Neuronal stem cell (in vitro differentiated cells): ENCODE data around the gene AMER2.

Source experiments
- DNase-seq: peaks from one replicate; pipeline ENCODE4 v3.0.0-alpha.2; 2013; ENCODE audit warnings: low spot score
- H2AFZ ChIP-seq: one replicate; pipeline ENCODE4 v1.6.1; 2013; ENCODE audit warnings: mild to moderate bottlenecking, low read length, inconsistent platforms
- H2AK5ac ChIP-seq: 2 replicates; pipeline ENCODE4 v1.6.1; 2013; ENCODE audit warnings: low read depth, mild to moderate bottlenecking, inconsistent platforms, low read length, moderate library complexity, mixed read lengths
- H2BK120ac ChIP-seq: 2 replicates; pipeline ENCODE4 v1.6.1; 2013; ENCODE audit warnings: low read depth, mild to moderate bottlenecking, inconsistent platforms, low read length, moderate library complexity, mixed read lengths
- H2BK12ac ChIP-seq: one replicate; pipeline ENCODE4 v1.6.1; 2013; ENCODE audit warnings: low read length, inconsistent platforms
- H2BK15ac ChIP-seq: 2 replicates; pipeline ENCODE4 v1.6.1; 2013; ENCODE audit warnings: mild to moderate bottlenecking, low read length, inconsistent platforms, mixed read lengths
- H2BK5ac ChIP-seq: one replicate; pipeline ENCODE4 v1.6.1; 2013; ENCODE audit warnings: inconsistent platforms, mild to moderate bottlenecking, low read length, moderate library complexity
- H3K14ac ChIP-seq: one replicate; pipeline ENCODE4 v1.6.1; 2013; ENCODE audit warnings: low read length, inconsistent platforms
- H3K18ac ChIP-seq: 2 replicates; pipeline ENCODE4 v1.6.1; 2013; ENCODE audit warnings: low read length, inconsistent platforms
- H3K23ac ChIP-seq: 2 replicates; pipeline ENCODE4 v1.6.1; 2013; ENCODE audit warnings: low read depth, mild to moderate bottlenecking, mixed read lengths, low read length, inconsistent platforms; ENCODE audit not compliant: poor library complexity
- H3K27ac ChIP-seq: replicated peaks from 3 replicates; pipeline ENCODE4 v1.5.1; 2013; ENCODE audit warnings: low read length, inconsistent platforms
- H3K27me3 ChIP-seq, 3 experiments: 2 replicates each; pipeline ENCODE4 v1.6.1; 2013; ENCODE audit warnings: low read length in 3 of 3, mild to moderate bottlenecking in 2 of 3, inconsistent platforms in 1 of 3, low read depth in 1 of 3, mixed read lengths in 1 of 3, moderate library complexity in 1 of 3; ENCODE audit not compliant: control insufficient read depth in 3 of 3, insufficient read depth in 3 of 3
- H3K36me3 ChIP-seq, 2 donors: replicated peaks in 1 of 2; 2 replicates each; pipeline ENCODE4 v1.6.1; 2013; ENCODE audit warnings: low read length in 2 of 2; ENCODE audit not compliant: control insufficient read depth in 2 of 2, insufficient read depth in 2 of 2
- H3K4ac ChIP-seq: 2 replicates; pipeline ENCODE4 v1.6.1; 2013; ENCODE audit warnings: inconsistent platforms, mild to moderate bottlenecking, low read length, moderate library complexity
- H3K4me1 ChIP-seq, 2 donors: 1 replicate in 1 of 2; 2 replicates in 1 of 2; pipeline ENCODE4 v1.6.1; 2013; ENCODE audit warnings: low read length in 2 of 2, low read depth in 1 of 2; ENCODE audit not compliant: control insufficient read depth in 2 of 2, insufficient read depth in 1 of 2
- H3K4me2 ChIP-seq: one replicate; pipeline ENCODE4 v1.6.1; 2013; ENCODE audit warnings: mild to moderate bottlenecking, low read length, inconsistent platforms; ENCODE audit not compliant: insufficient read depth, poor library complexity, severe bottlenecking
- H3K4me3 ChIP-seq, 2 donors: 2 replicates each; pipeline ENCODE4 v1.5.1; 2013; ENCODE audit warnings: low read length in 2 of 2, mild to moderate bottlenecking in 2 of 2, inconsistent platforms in 1 of 2, moderate library complexity in 1 of 2
- H3K79me1 ChIP-seq: one replicate; pipeline ENCODE4 v1.6.1; 2013; ENCODE audit warnings: low read depth, mild to moderate bottlenecking, inconsistent platforms, low read length, moderate library complexity
- H3K9ac ChIP-seq: one replicate; pipeline ENCODE4 v1.6.1; 2013; ENCODE audit warnings: mild to moderate bottlenecking, low read depth, low read length, inconsistent platforms; ENCODE audit not compliant: poor library complexity
- H3K9me3 ChIP-seq, 2 donors: replicated peaks in 1 of 2; 2 replicates each; pipeline versions ENCODE3 to v1.6.1; 2013; ENCODE audit warnings: low read length in 2 of 2, mild to moderate bottlenecking in 2 of 2, inconsistent platforms in 1 of 2, low read depth in 1 of 2, mixed read lengths in 1 of 2, moderate library complexity in 1 of 2; ENCODE audit not compliant: control insufficient read depth in 2 of 2, insufficient read depth in 1 of 2
- H4K8ac ChIP-seq: one replicate; pipeline ENCODE4 v1.6.1; 2013; ENCODE audit warnings: low read depth, mild to moderate bottlenecking, inconsistent platforms, low read length, moderate library complexity
- H4K91ac ChIP-seq: one replicate; pipeline ENCODE4 v1.6.1; 2013; ENCODE audit warnings: low read length, low read depth, mild to moderate bottlenecking, inconsistent platforms; ENCODE audit not compliant: poor library complexity
- WGBS, 2 donors: extraction: QIAGEN DNeasy Blood & Tissue Kit; methylation state at CpG; one replicate each; pipeline ENCODE4 v1.1.7; 2013; ENCODE audit warnings: missing lambda C conversion rate in 2 of 2, mixed read lengths in 1 of 2; ENCODE audit not compliant: insufficient read length in 2 of 2, insufficient replicate concordance in 1 of 2; ENCODE audit errors: extremely low coverage in 2 of 2; 5-methylcytosine and 5-hydroxymethylcytosine counted together

The AMER2 gene

GRCh38 chr13:25186187-25186586 lies 14.1 kb upstream of the AMER2 start:
- H2BK15ac ChIP-seq = no peak overlapping the region
- H2BK12ac ChIP-seq = no peak overlapping the region
- H3K4me2 ChIP-seq = no peak overlapping the region
- H2BK120ac ChIP-seq = no peak overlapping the region
- H3K79me1 ChIP-seq = no peaks in the 10 kb centered on the region
- no peaks in the 10 kb centered on the region for H3K9me3 ChIP-seq
- no peak overlapping the region for H3K4ac ChIP-seq
- H3K36me3 ChIP-seq = no peaks in the 10 kb centered on the region
- DNase-seq = no peak
- H4K91ac ChIP-seq = no peak overlapping the region
- H4K8ac ChIP-seq = no peak overlapping the region
- peaks cover 3 to 8% of the 10 kb centered on the region in 2 donors for H3K4me1 ChIP-seq
- H3K27ac ChIP-seq = no peak overlapping the region
- H2BK5ac ChIP-seq = no peak overlapping the region
- H2AFZ ChIP-seq = no peak overlapping the region
- no peak overlapping the region for H2AK5ac ChIP-seq
- H3K27me3 ChIP-seq = no peaks in the 10 kb centered on the region
- no peak overlapping the region for H3K23ac ChIP-seq
- no peak overlapping the region for H3K18ac ChIP-seq
- H3K9ac ChIP-seq = peak overlapping the region; percentile 24
- WGBS, 2 donors = no CpG with 5 or more reads among the region's 12 CpGs
- H3K14ac ChIP-seq = no peak overlapping the region
- H3K4me3 ChIP-seq = no peak overlapping the region

- Histone ChIP-seq H3K9me3 (peaks cover 0 to 27% of the 10 kb centered on the region in 2 donors), H2BK5ac (no peak overlapping the region), H3K4me1 (peaks cover 10 to 17% of the 10 kb centered on the region in 2 donors), H3K27ac (peak overlapping the region; percentile 25), H3K4me3 (no peak overlapping the region), H3K4ac (no peak overlapping the region), H4K8ac (no peak overlapping the region), H3K14ac (no peak overlapping the region), H2BK15ac (no peak overlapping the region), H3K79me1 (no peaks in the 10 kb centered on the region), H3K27me3 (no peaks in the 10 kb centered on the region), H2BK12ac (no peak overlapping the region), H3K4me2 (no peak overlapping the region), H4K91ac (no peak overlapping the region), H3K9ac (no peak overlapping the region), H2AK5ac (no peak overlapping the region), H2BK120ac (no peak overlapping the region), H3K18ac (no peak overlapping the region), H2AFZ (peak overlapping the region; percentile 86), H3K36me3 (no peaks in the 10 kb centered on the region), H3K23ac (no peak overlapping the region)
- DNase-seq = no peak
- no CpG with 5 or more reads among the region's 3 CpGs for WGBS, 2 donors
Observed at GRCh38 chr13:25181597-25181996, 9.5 kb upstream of the AMER2 start.

- no peak overlapping the region for H3K9ac ChIP-seq
- DNase-seq = no peak
- H3K79me1 ChIP-seq = no peaks in the 10 kb centered on the region
- no peak overlapping the region for H3K4me2 ChIP-seq
- no peak overlapping the region for H2BK120ac ChIP-seq
- no peak overlapping the region for H3K18ac ChIP-seq
- no peak overlapping the region for H2BK5ac ChIP-seq
- H3K36me3 ChIP-seq = no peaks in the 10 kb centered on the region
- no peak overlapping the region for H3K23ac ChIP-seq
- no peak overlapping the region for H2BK12ac ChIP-seq
- peaks cover 10 to 17% of the 10 kb centered on the region in 2 donors for H3K4me1 ChIP-seq
- no peak overlapping the region for H3K14ac ChIP-seq
- H2AFZ ChIP-seq = peak overlapping the region; percentile 86
- H3K9me3 ChIP-seq = peaks cover 0 to 27% of the 10 kb centered on the region in 2 donors
- H3K4me3 ChIP-seq = peak overlapping the region in 1 of 2 donors; percentile 2
- no peak overlapping the region for H4K8ac ChIP-seq
- H3K27me3 ChIP-seq = no peaks in the 10 kb centered on the region
- WGBS, 2 donors = no CpG with 5 or more reads among the region's 3 CpGs
- no peak overlapping the region for H2AK5ac ChIP-seq
- H3K27ac ChIP-seq = no peak overlapping the region
- H2BK15ac ChIP-seq = no peak overlapping the region
- no peak overlapping the region for H4K91ac ChIP-seq
- H3K4ac ChIP-seq = no peak overlapping the region
Observed at GRCh38 chr13:25180775-25181537, 8.9 kb upstream of the AMER2 start.

DNA sequence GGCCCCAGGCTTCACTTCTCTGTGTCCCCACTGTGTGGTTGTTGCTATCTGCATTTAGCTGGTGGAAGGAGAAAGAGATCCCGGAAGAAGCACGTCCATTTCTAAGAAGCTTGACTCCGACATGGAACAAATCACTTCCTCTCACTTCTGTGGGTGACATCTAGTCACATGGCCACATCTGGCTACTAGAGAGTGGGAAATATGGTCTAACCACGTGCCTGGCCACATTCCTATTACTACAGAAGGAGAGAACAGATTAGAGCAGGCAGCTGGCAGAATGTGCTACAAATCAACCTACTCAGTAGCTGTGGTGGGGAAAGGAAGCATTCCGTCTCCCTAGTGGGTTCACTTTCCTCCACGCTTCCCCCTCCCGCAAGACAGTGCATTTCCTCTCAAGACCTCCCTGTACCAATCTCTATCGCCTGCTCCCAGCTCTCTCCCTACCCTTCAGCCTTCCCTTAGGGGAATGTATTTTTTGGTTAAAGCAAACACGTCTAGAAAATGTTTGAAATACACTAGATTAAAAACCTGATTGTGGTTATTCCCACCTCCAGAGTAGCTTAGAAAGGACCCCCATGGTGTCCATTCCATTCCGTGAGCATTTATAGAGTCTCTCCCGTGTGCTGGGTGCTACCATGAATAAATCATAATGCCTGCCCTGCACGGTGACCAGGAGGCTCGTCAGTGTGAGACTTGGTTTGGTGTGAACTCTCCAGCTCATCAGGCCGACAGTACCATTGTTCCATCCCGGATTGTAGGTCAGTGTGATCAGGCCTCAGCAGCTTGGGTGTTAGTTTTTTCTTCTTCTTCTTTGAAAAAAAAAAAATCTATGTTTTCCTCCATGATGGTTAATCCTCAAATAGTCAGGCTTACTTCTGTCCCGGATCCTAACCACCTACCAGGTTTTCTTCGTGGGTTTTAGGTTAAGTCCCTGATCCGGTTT lies 8.0 kb upstream of the AMER2 start:
- H2AK5ac ChIP-seq = no peak overlapping the region
- no peaks in the 10 kb centered on the region for H3K27me3 ChIP-seq
- no peak overlapping the region for H4K8ac ChIP-seq
- H2BK120ac ChIP-seq = no peak overlapping the region
- H3K9ac ChIP-seq = no peak overlapping the region
- H3K9me3 ChIP-seq = peaks cover 0 to 27% of the 10 kb centered on the region in 2 donors
- no peaks in the 10 kb centered on the region for H3K79me1 ChIP-seq
- H3K14ac ChIP-seq = no peak overlapping the region
- H3K18ac ChIP-seq = peak overlapping the region; percentile 78
- peak overlapping the region in 1 of 2 donors; percentile 2 for H3K4me3 ChIP-seq
- no peak overlapping the region for H2BK12ac ChIP-seq
- H3K4me2 ChIP-seq = no peak overlapping the region
- no peak overlapping the region for H3K27ac ChIP-seq
- H3K23ac ChIP-seq = no peak overlapping the region
- H3K4me1 ChIP-seq = peaks cover 10 to 17% of the 10 kb centered on the region in 2 donors
- H3K36me3 ChIP-seq = no peaks in the 10 kb centered on the region
- no peak for DNase-seq
- no CpG with 5 or more reads among the region's 18 CpGs for WGBS, 2 donors
- peak overlapping the region; percentile 86 for H2AFZ ChIP-seq
- no peak overlapping the region for H2BK5ac ChIP-seq
- H4K91ac ChIP-seq = no peak overlapping the region
- no peak overlapping the region for H3K4ac ChIP-seq
- no peak overlapping the region for H2BK15ac ChIP-seq
